Measurements from ENCODE around the gene CCL17. TPM values are rescaled to one million over a fixed set of nuclear protein-coding genes. Genes with fewer than 3 reads are reported as not detected.

The CCL17 gene
- total RNA-seq, 2 experiments from 2014 or later: not detected

DNA sequence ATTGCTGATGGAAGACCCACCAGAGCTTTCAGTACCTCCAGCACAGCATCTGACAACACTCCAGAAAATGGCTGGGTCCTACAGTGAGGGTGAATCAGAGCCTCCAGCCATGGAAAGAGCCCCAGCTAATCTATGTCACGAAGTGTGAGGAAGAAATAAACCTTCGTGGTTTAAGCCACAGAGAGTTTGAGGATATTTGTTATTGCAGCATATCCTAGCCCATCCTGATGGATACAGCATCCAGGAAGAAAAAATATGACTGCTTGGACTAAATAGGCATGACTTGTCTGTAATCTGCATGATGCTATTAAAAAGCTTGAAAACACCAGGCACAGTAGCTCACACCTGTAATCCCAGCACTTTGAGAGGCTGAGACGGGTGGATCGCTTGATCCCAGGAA, 13.3 kb upstream of the CCL17 start:
- no TSS peak for BruUV-seq (replicated peaks)
- Histone ChIP-seq H3K9me3 (ENCODE audit: low read length) (no peaks in the 10 kb centered on the region), H2AFZ (ENCODE audit: low read length) (no peak overlapping the region), H3K27ac (ENCODE audit: low read depth, low read length, poor library complexity, severe bottlenecking) (no peak overlapping the region), H3K79me2 (ENCODE audit: insufficient read depth, low read depth, low read length) (no peaks in the 10 kb centered on the region), H3K4me1 (ENCODE audit: insufficient read depth, low read length, poor library complexity, severe bottlenecking) (no peaks in the 10 kb centered on the region), H3K4me2 (ENCODE audit: low read length) (no peak overlapping the region), H3K4me3 (ENCODE audit: low read depth, low read length, poor library complexity, severe bottlenecking) (no peak overlapping the region), H3K9me2 (ENCODE audit: insufficient read depth, low read length) (no peaks in the 10 kb centered on the region), H3K36me3 (ENCODE audit: insufficient read depth, low read length) (no peaks in the 10 kb centered on the region), H4K20me1 (ENCODE audit: insufficient read depth, low read length) (no peaks in the 10 kb centered on the region)
- POLR2A ChIA-PET: interaction anchor here (0.7 kb wide), 1 partner anchor 25 kb away, joined by 8 read pairs; no protein-coding TSS in a partner anchor
- intact Hi-C loops (cut with micrococcal nuclease; ENCODE audit: unreplicated experiment): no loop called here
- DNase-seq (ENCODE audit: low spot score): no peak
- CTCF ChIA-PET (ENCODE audit: unreplicated experiment): no interaction called here
- no peak for TF ChIP-seq EZH2phosphoT487 (IDR thresholded peaks at IDR 0.05; ENCODE audit: borderline replicate concordance, low read depth, low read length)
- TF ChIP-seq, protein P1, sequence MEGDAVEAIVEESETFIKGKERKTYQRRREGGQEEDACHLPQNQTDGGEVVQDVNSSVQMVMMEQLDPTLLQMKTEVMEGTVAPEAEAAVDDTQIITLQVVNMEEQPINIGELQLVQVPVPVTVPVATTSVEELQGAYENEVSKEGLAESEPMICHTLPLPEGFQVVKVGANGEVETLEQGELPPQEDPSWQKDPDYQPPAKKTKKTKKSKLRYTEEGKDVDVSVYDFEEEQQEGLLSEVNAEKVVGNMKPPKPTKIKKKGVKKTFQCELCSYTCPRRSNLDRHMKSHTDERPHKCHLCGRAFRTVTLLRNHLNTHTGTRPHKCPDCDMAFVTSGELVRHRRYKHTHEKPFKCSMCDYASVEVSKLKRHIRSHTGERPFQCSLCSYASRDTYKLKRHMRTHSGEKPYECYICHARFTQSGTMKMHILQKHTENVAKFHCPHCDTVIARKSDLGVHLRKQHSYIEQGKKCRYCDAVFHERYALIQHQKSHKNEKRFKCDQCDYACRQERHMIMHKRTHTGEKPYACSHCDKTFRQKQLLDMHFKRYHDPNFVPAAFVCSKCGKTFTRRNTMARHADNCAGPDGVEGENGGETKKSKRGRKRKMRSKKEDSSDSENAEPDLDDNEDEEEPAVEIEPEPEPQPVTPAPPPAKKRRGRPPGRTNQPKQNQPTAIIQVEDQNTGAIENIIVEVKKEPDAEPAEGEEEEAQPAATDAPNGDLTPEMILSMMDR (conservative IDR thresholded peaks at IDR 0.05; ENCODE audit: low read length): no peak

DNA sequence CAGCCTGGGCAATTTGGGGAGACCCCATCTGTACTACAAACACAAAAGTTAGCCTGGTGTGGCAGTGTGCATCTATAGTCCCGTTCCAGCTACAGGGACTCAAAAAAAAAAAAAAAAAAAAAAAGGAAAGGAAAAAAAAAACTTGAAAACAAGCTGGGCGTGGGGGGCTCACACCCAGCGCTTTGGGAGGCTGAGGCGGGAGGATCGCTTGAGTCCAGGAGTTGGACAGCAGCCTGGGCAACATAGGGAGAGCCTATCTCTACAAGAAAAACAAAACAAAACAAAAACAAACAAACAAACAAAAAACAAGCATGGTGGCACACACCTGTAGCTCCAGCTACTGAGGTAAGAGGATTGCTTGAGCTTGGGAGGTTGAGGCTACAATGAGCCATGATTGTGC, 12.9 kb upstream of the CCL17 start:
- no peaks in the 10 kb centered on the region for H3K9me2 ChIP-seq (ENCODE audit: insufficient read depth, low read length)
- no peaks in the 10 kb centered on the region for H3K4me1 ChIP-seq (ENCODE audit: insufficient read depth, low read length, poor library complexity, severe bottlenecking)
- H3K9me3 ChIP-seq (ENCODE audit: low read length): no peaks in the 10 kb centered on the region
- ChIA-PET POLR2A (interaction anchor here (0.7 kb wide), 2 partner anchors 24 to 654 kb away, joined by 4 to 8 read pairs; no protein-coding TSS in a partner anchor), CTCF (ENCODE audit: unreplicated experiment) (interaction anchor here (0.6 kb wide), 1 partner anchor 26 kb away, joined by 5 read pairs; no protein-coding TSS in a partner anchor)
- H4K20me1 ChIP-seq (ENCODE audit: insufficient read depth, low read length): no peaks in the 10 kb centered on the region
- H2AFZ ChIP-seq (ENCODE audit: low read length): no peak overlapping the region
- BruUV-seq (replicated peaks): no TSS peak
- no peak for DNase-seq (ENCODE audit: low spot score)
- H3K27ac ChIP-seq (ENCODE audit: low read depth, low read length, poor library complexity, severe bottlenecking): no peak overlapping the region
- TF ChIP-seq EZH2phosphoT487 (IDR thresholded peaks at IDR 0.05; ENCODE audit: borderline replicate concordance, low read depth, low read length): no peak
- no peaks in the 10 kb centered on the region for H3K36me3 ChIP-seq (ENCODE audit: insufficient read depth, low read length)
- intact Hi-C loops (cut with micrococcal nuclease; ENCODE audit: unreplicated experiment): no loop called here
- H3K79me2 ChIP-seq (ENCODE audit: insufficient read depth, low read depth, low read length): no peaks in the 10 kb centered on the region
- no peak overlapping the region for H3K4me3 ChIP-seq (ENCODE audit: low read depth, low read length, poor library complexity, severe bottlenecking)
- H3K4me2 ChIP-seq (ENCODE audit: low read length): no peak overlapping the region

DNA sequence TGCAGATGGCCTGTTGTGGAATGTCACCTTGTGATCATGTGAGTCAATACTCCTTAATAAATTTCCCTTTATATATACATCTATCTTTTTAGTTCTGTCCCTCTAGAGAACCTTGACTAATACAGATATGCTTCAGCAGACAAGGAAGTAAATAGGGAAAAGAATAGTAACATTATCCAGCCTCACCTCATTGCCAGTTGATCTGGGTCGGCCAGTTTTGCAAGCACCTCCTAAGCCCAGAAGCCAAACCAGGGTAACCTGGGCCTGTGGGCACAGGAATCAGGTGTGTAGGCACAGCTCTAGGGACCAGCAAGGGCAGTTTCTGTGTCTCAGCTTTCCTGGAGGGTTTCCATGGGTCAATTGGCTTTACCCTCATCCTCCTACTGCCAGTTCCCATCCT, 11.9 kb upstream of the CCL17 start:
- intact Hi-C loops (cut with micrococcal nuclease; ENCODE audit: unreplicated experiment): no loop called here
- no peaks in the 10 kb centered on the region for H3K9me2 ChIP-seq (ENCODE audit: insufficient read depth, low read length)
- POLR2A ChIA-PET: no interaction called here

More for the DNA sequence above, 11.9 kb upstream of the CCL17 start:
- DNase-seq (ENCODE audit: low spot score): no peak
- H4K20me1 ChIP-seq (ENCODE audit: insufficient read depth, low read length): no peaks in the 10 kb centered on the region
- no peaks in the 10 kb centered on the region for H3K36me3 ChIP-seq (ENCODE audit: insufficient read depth, low read length)
- H3K79me2 ChIP-seq (ENCODE audit: insufficient read depth, low read depth, low read length): no peaks in the 10 kb centered on the region
- no peak overlapping the region for H3K27ac ChIP-seq (ENCODE audit: low read depth, low read length, poor library complexity, severe bottlenecking)
- H3K9me3 ChIP-seq (ENCODE audit: low read length): no peaks in the 10 kb centered on the region
- no peaks in the 10 kb centered on the region for H3K4me1 ChIP-seq (ENCODE audit: insufficient read depth, low read length, poor library complexity, severe bottlenecking)
- H3K4me3 ChIP-seq (ENCODE audit: low read depth, low read length, poor library complexity, severe bottlenecking): no peak overlapping the region
- H2AFZ ChIP-seq (ENCODE audit: low read length): no peak overlapping the region
- CTCF ChIA-PET (ENCODE audit: unreplicated experiment): no interaction called here
- TF ChIP-seq, protein P1 (conservative IDR thresholded peaks at IDR 0.05; ENCODE audit: low read length): no peak
- no peak for TF ChIP-seq EZH2phosphoT487 (IDR thresholded peaks at IDR 0.05; ENCODE audit: borderline replicate concordance, low read depth, low read length)
- no TSS peak for BruUV-seq (replicated peaks)
- no peak overlapping the region for H3K4me2 ChIP-seq (ENCODE audit: low read length)

Measured in OCI-LY7 (cell line).